GM13977 (cell line): ENCODE measurements around the gene TMEM223.
"Not testable (repeated sequence)": the region's sequence is repeated elsewhere in the genome, so short reads cannot be mapped to it uniquely, and the experiment has no call there.

Experiments
- DNase-seq: peaks from one replicate; pipeline ENCODE4 v3.0.0; 2012; ENCODE audit warnings: low spot score
- in situ Hi-C: fragments of 300-500 bp; cut with MboI; formaldehyde crosslinking; loops from one replicate; pipeline ENCODE4 v1.12.0; 2022; ENCODE audit warnings: low sequenced_read_pairs, low pct_unique_long_range_greater_than_20kb, mixed read lengths, inconsistent platforms; ENCODE audit not compliant: unreplicated experiment
- TF ChIP-seq, protein P1 (sequence below): IDR thresholded peaks from 2 replicates; pipeline ENCODE4 v1.5.1; 2012; ENCODE audit warnings: mild to moderate bottlenecking, control low read depth; ENCODE audit not compliant: insufficient read depth; ENCODE audit errors: extremely low read depth, missing control alignments

Gene TMEM223

DNA sequence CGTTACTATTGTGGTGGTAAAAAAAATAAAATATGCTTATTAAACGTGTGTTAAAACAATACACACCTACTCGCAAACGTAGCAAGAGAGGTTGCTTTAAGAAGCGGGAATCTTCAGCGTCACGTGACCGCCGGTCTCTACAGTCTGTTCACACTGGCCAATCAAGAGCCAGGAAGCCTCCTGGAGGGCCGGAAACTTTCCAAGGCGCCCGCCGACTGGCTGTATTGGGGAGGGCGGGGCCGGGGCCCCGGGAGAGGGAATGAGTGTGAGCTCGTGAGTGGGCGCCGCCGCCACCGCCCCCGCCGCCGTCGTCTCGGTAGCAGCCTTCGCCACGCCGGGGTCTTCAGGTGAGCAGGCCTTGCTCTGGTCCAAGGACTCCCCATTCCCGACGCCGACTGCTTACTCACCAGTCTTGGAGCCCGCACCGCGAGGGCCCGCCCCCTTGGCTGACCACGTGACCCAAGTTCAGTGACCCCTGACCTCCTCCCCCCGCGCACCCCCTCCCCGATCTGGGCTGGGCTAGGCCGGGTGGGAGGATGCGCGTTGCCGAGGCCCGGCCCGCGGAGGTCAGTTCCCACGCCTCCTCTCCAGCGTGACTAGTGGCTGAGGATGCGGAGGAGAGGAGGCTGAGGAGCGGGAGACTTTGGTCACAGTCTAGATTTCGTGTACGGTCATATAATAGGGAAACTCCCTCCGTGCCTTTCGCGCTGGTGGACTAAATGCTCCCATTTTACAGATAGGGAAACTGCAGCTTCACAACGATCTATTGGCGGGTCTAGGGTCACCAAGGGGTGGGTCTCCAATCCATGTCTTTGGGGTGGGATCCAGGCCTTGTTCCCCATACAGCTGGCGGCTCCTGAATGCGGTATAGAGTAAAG is 20.4 kb downstream of the TMEM223 start, which contains the start of gene TAF6L:
TSS of gene TAF6L (plus strand) at position 253 of the 878 bp plus-strand sequence. CDS start 4,388 bp downstream, outside the sequence.
- in situ Hi-C loops, result no loop called here
- TF ChIP-seq, protein P1, sequence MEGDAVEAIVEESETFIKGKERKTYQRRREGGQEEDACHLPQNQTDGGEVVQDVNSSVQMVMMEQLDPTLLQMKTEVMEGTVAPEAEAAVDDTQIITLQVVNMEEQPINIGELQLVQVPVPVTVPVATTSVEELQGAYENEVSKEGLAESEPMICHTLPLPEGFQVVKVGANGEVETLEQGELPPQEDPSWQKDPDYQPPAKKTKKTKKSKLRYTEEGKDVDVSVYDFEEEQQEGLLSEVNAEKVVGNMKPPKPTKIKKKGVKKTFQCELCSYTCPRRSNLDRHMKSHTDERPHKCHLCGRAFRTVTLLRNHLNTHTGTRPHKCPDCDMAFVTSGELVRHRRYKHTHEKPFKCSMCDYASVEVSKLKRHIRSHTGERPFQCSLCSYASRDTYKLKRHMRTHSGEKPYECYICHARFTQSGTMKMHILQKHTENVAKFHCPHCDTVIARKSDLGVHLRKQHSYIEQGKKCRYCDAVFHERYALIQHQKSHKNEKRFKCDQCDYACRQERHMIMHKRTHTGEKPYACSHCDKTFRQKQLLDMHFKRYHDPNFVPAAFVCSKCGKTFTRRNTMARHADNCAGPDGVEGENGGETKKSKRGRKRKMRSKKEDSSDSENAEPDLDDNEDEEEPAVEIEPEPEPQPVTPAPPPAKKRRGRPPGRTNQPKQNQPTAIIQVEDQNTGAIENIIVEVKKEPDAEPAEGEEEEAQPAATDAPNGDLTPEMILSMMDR, result no peak

GRCh38 chr11:62770778-62771143 is 21.0 kb downstream of the TMEM223 start:
- TF ChIP-seq, protein P1, result no peak
- in situ Hi-C loops, result no loop called here
- DNase-seq, result no peak

More for the DNA sequence above, 20.4 kb downstream of the TMEM223 start, which contains the start of gene TAF6L:
- peak; percentile 91 for DNase-seq

DNA sequence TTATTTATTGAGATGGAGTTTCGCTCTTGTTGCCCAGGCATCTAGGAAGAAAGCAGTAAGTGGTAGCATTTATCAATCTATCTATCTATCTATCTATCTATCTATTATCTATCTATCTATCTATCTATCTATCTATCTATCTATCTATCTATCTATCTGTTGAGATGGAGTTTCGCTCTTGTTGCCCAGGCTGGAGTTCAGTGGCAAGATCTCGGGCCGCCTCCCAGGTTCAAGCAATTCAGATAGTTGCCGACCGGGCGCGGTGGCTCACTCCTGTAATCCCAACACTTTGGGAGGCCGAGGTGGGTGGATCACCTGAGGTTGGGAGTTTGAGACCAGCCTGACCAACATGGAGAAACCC is 31.0 kb downstream of the TMEM223 start:
- in situ Hi-C loops, DNase-seq: not testable (repeated sequence)

- TF ChIP-seq, protein P1, result no peak
- no peak for DNase-seq
- in situ Hi-C loops, result no loop called here
Observed at GRCh38 chr11:62757846-62758788, 33.7 kb downstream of the TMEM223 start.

DNA sequence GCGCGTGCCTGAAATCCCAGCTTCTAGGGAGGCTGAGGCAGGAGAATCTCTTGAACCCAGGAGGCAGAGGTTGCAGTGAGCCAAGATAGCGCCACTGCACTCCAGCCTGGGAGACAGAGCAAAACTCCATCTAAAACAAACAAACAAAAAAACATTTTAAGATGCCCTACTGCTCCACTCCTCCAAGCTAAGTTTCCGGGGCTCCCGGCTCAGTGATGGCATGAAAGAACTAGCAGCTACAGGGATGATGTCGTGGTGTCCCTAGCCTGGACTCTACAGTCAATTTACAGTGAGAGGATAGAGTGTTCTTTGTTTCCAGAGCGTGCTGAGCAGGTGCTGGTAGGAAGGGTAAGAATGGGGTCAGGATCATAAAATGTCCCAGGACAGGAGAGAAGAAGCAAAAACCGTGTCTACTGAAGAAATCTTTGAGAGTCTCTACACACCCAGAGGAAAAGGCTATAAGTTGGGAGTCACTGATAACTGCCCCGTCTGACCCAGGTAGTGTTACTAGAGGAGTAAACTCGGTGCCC is 36.7 kb downstream of the TMEM223 start:
- no peak for DNase-seq
- TF ChIP-seq, protein P1, result no peak
- in situ Hi-C loops, result no loop called here

- TF ChIP-seq, protein P1, result no peak
- peak; percentile 94 for DNase-seq
- in situ Hi-C loops, result no loop called here
Observed at GRCh38 chr11:62753736-62754603, 37.8 kb downstream of the TMEM223 start, which contains the start of gene ZBTB3. ZBTB3 (minus strand) TSS chr11:62754160; CDS start chr11:62753664, 496 bp downstream.
